GM19438 (cell line): ENCODE results near the gene GSC2.

Experiments used
- ATAC-seq: cut with Tn5 transposase; IDR thresholded peaks from one replicate; pipeline ENCODE4 v1.9.1; 2021; ENCODE audit warnings: low read depth; ENCODE audit not compliant: unreplicated experiment

The GSC2 gene

GRCh38 chr22:19149991-19150390 lies at the start of gene GSC2:
Gene GSC2 (minus strand): TSS chr22:19150292. CDS start chr22:19150283, 9 bp downstream.
- ATAC-seq, result no peak

- ATAC-seq, result no peak
Observed at GRCh38 chr22:19199479-19199878, 49.4 kb upstream of the GSC2 start.

GRCh38 chr22:19197997-19198865 lies 48.1 kb upstream of the GSC2 start:
- ATAC-seq, result no peak

- no peak for ATAC-seq
Observed at GRCh38 chr22:19196841-19197612, 46.9 kb upstream of the GSC2 start.

GRCh38 chr22:19195796-19196731 lies 46.0 kb upstream of the GSC2 start:
- no peak for ATAC-seq

- no peak for ATAC-seq
Observed at GRCh38 chr22:19194766-19195536, 44.9 kb upstream of the GSC2 start.

GRCh38 chr22:19193879-19194278 lies 43.8 kb upstream of the GSC2 start:
- no peak for ATAC-seq

- no peak for ATAC-seq
Observed at GRCh38 chr22:19187716-19188563, 37.8 kb upstream of the GSC2 start.

GRCh38 chr22:19184276-19184997 lies 34.3 kb upstream of the GSC2 start:
- no peak for ATAC-seq

GRCh38 chr22:19183216-19183615 lies 33.1 kb upstream of the GSC2 start:
- no peak for ATAC-seq

GRCh38 chr22:19182472-19183157 lies 32.5 kb upstream of the GSC2 start:
- ATAC-seq, result no peak

- no peak for ATAC-seq
Observed at GRCh38 chr22:19181786-19182471, 31.8 kb upstream of the GSC2 start.

GRCh38 chr22:19180740-19181410 lies 30.8 kb upstream of the GSC2 start:
- ATAC-seq, result no peak

- ATAC-seq, result no peak
Observed at GRCh38 chr22:19180234-19180633, 30.1 kb upstream of the GSC2 start.

- ATAC-seq, result peak; percentile 40
Observed at GRCh38 chr22:19179497-19180048, 29.5 kb upstream of the GSC2 start.
